ENCODE measurements around the gene RPN1.
"Not testable (repeated sequence)": the region's sequence is repeated elsewhere in the genome, so short reads cannot be mapped to it uniquely, and the experiment has no call there.

RPN1 gene

DNA sequence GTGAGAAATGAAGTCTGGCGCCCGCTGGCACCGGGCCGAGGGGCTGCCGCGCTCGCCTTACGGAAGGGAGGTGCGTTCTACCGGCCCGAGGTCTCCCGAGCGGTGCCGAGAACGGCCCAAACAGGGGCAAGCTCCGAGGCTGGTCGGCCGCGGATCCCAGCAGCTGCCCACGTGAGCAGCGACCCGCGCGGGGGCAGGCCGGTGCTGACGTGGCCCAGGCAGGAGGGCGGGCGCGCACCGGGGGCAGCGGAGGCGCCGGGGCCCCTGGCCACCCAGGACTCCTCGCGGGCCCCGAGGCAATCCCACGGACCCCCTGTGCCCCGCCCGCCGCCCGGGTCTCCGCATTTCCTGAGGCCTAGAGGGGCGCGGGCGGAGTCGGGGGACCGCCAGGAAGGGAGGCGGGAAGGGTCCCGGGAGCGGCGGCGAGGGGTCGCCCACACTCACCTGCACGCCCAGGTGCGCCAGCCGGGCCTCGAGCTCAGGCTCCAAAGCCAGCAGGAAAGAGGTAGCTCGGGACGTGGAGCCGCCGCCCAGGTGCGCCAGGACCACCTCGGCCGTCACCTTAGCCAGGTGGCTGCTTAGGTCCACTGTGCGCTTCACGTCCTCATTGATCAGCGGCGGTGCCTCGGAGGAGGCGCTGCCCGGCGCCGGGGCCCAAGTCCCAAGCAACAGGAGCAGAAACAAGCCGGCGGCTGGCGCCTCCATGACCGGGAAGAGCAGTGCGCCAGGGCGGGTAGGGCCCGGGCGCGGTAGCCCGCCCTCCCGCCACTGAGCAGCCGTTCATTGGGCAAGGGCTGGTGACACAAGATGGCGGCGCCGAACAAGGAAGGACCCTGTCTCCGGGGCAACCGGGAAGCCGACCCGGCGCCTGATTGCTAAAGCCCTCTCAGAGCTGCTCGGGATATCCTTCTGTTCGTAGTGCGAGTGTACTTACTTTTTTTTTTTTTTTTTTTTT, at the start of gene RPN1:
RPN1 (minus strand) TSS at position 723 of the 955 bp plus-strand sequence; CDS start at position 705, 18 bp downstream.
- no peak for TF ChIP-seq JUND (IDR thresholded peaks at IDR 0.05; ENCODE audit: low read depth)
- peak; percentile 85 to 95 for DNase-seq (ENCODE audit: low read depth in 1 of 2, low spot score in 1 of 2)
- in situ Hi-C loops (cut with HindIII; ENCODE audit: low pct_unique_long_range_greater_than_20kb, low sequenced_read_pairs): no loop called here

DNA sequence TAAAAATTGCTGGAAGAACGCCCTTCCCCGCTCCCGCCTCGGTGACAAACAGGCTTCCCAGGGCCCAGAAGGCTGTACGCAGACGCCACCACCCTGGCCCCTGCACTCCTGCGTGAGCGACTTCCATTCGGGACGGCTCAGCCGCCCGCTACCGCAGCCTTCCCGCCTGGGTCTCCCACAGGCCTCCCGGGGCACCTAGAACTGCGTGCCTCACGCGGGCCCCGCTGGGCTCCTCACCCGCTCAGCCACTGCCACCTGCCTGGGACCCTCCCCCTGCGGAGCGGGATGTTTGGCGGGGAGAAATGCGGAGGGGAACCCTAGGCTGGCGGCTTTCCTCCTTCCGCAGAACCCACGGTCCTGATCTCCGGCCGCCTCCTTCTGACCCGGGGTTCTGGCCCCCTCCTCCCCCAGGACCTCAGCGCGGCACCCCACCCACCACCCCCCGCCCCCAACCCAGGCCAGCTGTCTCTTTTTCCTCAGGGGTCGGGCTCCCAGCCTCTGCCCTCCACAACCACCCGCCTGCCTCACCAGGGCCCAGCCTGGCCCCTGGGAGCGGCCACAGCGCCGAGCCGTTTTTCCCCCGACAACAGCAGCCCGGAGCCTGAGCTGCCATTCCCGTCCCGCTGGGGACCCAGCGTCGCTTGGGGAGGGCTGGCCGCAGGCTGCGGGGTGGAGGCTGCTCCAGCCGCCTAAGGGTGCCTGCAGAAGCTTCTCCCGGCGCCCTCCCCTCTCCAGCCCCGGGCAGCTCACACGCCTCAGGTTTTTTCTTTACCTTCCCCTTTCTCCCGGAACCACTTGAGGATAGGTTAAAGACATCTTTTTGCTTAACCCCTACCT, 47.8 kb upstream of the RPN1 start:
- no peak for TF ChIP-seq JUND (IDR thresholded peaks at IDR 0.05; ENCODE audit: low read depth)
- in situ Hi-C loops (cut with HindIII; ENCODE audit: low pct_unique_long_range_greater_than_20kb, low sequenced_read_pairs): no loop called here
- peak; percentile 43 to 67 for DNase-seq (ENCODE audit: low read depth in 1 of 2, low spot score in 1 of 2)

DNA sequence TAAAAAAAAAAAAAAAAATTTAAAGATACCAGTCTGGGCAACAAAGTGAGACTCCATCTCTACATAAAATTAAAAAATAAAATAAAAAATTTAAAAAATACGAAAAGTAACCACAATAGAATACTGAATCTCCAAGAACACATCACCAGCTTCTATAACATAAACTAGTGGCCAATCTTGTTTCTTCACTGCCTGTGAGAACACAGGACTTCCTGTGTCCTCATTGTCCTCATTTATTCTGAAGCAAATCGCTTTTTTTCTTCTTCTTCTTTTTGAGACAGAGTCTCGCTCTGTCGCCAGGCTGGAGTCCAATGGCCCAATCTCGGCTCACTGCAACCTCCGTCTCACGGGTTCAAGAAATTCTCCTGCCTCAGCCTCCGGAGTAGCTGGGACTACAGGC, 46.7 kb upstream of the RPN1 start:
- DNase-seq (ENCODE audit: low read depth in 1 of 2, low spot score in 1 of 2): no peak
- in situ Hi-C loops (cut with HindIII; ENCODE audit: low pct_unique_long_range_greater_than_20kb, low sequenced_read_pairs): no loop called here
- TF ChIP-seq JUND (IDR thresholded peaks at IDR 0.05; ENCODE audit: low read depth): no peak

DNA sequence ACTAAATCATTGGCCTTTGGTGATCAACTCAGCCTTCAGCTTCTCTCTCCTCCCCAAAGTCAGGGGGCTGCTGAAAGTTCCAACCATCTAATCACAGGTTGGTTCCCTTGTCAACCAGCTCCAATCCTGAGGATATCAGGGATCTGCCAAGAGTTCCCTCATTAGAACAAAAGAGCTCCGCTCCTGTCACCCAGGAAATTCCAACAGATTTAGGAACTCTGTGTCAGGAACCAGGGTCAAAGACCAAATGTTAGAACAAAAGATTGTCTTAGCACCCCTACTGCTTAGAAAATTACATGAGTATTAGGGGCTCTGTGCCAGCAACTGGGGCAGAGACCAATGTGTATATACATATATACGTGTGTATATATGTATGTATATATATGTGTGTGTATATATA, 43.1 kb upstream of the RPN1 start:
- no peak for DNase-seq (ENCODE audit: low read depth in 1 of 2, low spot score in 1 of 2)
- in situ Hi-C loops (cut with HindIII; ENCODE audit: low pct_unique_long_range_greater_than_20kb, low sequenced_read_pairs): no loop called here
- TF ChIP-seq JUND (IDR thresholded peaks at IDR 0.05; ENCODE audit: low read depth): no peak

DNA sequence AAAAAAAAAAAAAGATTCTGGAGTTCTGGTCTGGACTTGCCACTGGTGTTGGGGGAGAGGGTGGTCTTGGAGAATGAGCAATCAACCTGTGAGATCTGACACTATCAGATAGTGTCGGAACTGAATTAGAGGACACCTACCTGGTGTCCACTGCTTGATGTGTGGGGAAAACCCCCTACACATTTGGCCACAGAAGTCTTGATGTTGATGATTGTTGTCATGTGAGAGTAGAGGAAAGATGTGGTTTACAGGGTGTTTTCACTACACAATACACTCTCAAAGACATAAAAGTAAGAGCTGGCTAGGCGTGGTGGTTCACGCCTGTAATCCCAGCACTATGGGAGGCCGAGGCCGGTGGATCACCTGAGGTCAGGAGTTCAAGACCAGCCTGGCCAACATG, 38.4 kb upstream of the RPN1 start:
- in situ Hi-C loops (cut with HindIII; ENCODE audit: low pct_unique_long_range_greater_than_20kb, low sequenced_read_pairs): no loop called here
- DNase-seq (ENCODE audit: low read depth in 1 of 2, low spot score in 1 of 2): no peak
- TF ChIP-seq JUND (IDR thresholded peaks at IDR 0.05; ENCODE audit: low read depth): no peak

DNA sequence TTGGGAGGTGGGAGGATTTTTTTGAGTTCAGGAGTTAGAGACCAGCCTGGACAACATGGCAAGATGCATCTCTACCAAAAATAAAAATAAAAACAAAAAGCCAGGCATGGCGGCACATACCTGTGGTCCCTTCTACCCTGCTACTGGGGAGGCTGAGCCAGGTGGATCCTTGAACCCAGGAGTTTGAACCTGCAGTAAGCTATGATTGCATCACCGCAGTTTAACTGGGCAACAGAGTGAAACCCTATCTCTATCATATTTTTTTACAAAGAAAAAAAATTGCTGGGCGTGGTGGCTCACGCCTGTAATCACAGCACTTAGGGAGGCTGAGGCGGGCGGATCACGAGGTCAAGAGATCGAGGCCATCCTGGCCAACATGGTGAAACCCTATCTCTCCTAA, 35.8 kb upstream of the RPN1 start:
- in situ Hi-C loops (cut with HindIII; ENCODE audit: low pct_unique_long_range_greater_than_20kb, low sequenced_read_pairs): no loop called here
- TF ChIP-seq JUND (IDR thresholded peaks at IDR 0.05; ENCODE audit: low read depth): no peak
- DNase-seq (ENCODE audit: low read depth in 1 of 2, low spot score in 1 of 2): no peak

DNA sequence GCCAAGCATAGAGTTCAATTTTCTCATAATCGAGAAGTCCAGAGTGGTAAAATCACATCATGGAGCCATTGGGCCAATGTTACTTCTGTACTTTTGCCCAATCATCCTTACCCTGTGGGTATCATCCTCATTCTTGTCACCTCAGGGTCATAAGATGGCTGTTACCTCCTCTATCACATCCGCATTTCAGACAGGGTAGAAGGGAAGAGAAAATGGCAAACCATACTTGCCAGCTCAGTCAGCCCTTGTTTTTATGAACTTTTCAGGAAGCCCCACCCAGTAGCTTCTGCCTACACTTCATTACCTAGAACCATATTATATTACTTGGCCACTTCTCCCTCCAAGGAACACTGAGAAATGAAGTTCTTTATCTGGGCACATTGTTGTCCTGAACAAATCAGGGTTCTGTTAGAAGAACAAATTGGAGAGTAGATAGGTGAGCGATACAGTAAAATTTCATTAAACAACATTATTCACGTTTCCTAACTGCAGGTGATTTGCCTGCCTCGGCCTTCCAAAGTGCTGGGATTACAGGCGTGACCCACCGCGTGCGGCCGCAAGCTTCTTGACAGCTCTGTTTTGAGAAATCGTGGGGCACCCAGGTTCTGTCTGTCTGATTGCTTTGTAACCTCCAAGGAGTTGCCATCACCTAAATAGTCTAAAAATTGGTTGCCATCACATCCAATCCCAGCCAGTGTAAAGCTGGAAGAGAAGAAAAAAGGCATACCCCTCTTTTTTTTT, 34.5 kb upstream of the RPN1 start:
- no peak for DNase-seq (ENCODE audit: low read depth in 1 of 2, low spot score in 1 of 2)
- in situ Hi-C loops (cut with HindIII; ENCODE audit: low pct_unique_long_range_greater_than_20kb, low sequenced_read_pairs): no loop called here
- TF ChIP-seq JUND (IDR thresholded peaks at IDR 0.05; ENCODE audit: low read depth): no peak

DNA sequence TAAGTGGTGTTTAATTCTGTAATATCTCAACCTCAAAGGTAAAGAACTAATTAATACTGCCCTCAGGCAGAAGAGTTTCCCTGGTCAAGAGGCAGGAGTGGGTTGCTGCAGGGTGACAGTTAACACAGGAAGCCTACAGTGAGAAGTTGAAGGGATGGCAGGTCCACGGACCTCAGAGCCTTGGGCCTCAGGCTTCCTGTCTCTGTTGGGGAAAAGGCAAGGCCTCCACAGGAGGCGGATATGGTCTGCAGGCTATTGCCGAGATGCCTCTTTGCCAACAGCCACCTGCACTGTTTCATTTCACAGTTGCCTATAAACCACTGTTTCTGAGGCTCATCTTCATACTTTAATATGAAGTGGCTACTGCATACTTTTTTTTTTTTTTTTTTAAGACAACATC, 33.3 kb upstream of the RPN1 start:
- DNase-seq (ENCODE audit: low read depth in 1 of 2, low spot score in 1 of 2): no peak
- in situ Hi-C loops (cut with HindIII; ENCODE audit: low pct_unique_long_range_greater_than_20kb, low sequenced_read_pairs): no loop called here
- no peak for TF ChIP-seq JUND (IDR thresholded peaks at IDR 0.05; ENCODE audit: low read depth)

DNA sequence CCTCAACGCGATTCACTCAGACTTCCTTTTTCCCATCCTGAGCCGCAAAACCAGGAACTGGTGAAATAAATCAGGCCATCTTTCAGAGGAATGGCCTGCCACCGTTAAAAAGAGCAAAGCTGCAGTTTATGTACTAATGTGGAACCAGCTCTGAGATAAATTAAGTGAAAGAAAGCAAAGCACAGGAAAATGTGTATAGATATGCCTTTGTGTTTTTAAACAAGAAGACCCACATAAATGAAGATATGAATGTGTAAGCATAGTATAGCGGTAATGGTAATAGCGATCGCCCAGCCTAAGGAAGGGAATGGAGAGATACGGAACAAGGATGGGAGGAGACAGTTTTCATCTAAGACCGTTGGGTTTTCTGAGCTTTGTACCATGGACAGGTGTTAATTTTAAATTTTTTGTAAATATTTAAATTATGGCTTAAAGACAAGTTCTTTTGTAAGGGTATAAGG, 30.8 kb upstream of the RPN1 start:
- no peak for DNase-seq (ENCODE audit: low read depth in 1 of 2, low spot score in 1 of 2)
- no peak for TF ChIP-seq JUND (IDR thresholded peaks at IDR 0.05; ENCODE audit: low read depth)
- in situ Hi-C loops (cut with HindIII; ENCODE audit: low pct_unique_long_range_greater_than_20kb, low sequenced_read_pairs): no loop called here

DNA sequence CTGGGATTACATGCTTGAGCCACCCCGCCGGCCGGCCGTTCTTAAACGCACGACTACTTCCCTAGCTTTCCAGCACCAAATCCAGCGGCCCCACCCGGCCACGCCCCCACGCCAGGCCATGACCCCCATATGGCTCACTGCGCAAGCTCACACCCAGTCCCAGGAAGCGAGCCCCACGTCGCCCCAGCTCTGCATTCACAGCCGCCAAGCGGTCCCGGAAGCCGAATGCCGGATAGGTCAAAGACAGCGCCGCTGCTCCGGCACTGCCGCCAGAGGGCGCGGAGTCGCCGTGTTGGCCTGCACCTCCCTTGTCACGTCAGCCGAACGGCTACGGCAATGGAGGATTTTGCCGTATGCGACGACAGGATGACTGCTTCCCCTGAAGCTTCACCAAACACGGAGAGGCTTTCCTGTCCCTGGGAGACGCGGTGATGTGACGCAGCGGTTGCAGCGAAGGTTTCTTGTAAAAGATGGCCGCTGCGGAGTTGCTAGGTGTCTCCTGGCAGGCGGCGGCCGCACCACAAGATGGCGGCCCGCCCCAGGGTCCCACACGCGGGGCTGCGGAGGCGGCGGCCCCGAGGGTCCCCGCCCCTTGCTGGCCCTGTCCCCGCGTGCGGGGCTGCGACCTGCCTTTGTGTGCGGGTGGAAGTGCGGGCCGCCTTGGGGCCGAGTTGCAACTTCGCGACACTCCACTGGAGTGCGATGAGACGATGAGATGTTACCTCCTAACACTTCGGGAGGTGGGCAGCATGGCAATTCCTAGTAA, 30.2 kb upstream of the RPN1 start:
- in situ Hi-C loops (cut with HindIII; ENCODE audit: low pct_unique_long_range_greater_than_20kb, low sequenced_read_pairs): no loop called here
- peak; percentile 92 to 98 for DNase-seq (ENCODE audit: low read depth in 1 of 2, low spot score in 1 of 2)
- no peak for TF ChIP-seq JUND (IDR thresholded peaks at IDR 0.05; ENCODE audit: low read depth)

DNA sequence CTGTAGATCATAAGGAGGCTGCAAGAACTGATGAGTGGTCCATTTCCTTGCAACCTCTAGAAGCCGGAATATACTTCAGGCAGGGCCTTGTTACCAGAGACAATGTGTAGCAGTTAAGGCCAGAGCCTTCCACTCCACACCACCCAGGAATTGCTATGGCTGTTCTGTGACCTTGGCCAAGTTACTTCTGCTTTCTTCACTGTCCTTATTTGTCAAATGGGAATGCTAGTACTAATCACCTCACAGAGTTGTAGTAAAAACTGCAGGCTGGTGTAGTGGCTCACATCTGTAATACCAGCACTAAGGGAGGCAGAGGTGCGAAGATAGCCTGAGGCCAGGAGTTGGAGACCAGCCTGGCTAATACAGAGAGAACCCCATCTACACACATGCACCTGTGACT, 28.7 kb upstream of the RPN1 start:
- in situ Hi-C loops (cut with HindIII; ENCODE audit: low pct_unique_long_range_greater_than_20kb, low sequenced_read_pairs): no loop called here
- no peak for DNase-seq (ENCODE audit: low read depth in 1 of 2, low spot score in 1 of 2)
- TF ChIP-seq JUND (IDR thresholded peaks at IDR 0.05; ENCODE audit: low read depth): no peak

DNA sequence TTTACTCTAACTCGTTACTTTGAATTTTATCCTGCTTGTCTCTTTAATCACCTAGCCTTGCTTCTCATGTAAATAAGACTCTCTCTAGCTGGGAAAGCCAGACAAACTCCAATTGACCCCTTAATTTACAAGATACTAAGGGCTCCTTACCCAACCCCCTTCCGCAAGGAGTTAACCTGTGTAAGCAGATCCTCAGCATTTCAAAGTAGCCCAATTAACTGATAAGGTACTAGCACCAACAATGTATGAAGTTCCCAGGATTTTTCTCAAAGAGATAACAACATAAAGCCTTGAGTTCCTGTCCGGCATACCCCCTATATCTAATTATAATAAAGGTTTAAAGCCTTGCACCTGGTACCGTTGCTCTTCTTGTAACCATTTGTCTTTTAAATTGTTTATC, 25.2 kb upstream of the RPN1 start:
- in situ Hi-C loops (cut with HindIII; ENCODE audit: low pct_unique_long_range_greater_than_20kb, low sequenced_read_pairs); DNase-seq (ENCODE audit: low read depth in 1 of 2, low spot score in 1 of 2): not testable (repeated sequence)

Measured in T47D (cell line).